ENCODE results near the gene SLC2A13. TPM values are rescaled to one million over a fixed set of nuclear protein-coding genes. Genes with fewer than 3 reads are reported as not detected.
A peak's percentile ranks its signal among the peaks of the same experiment; 100 is the strongest.

The SLC2A13 gene
- total and polyA plus RNA-seq, 8 donors = 0.93 to 87.5 (median 4.0) TPM

DNA sequence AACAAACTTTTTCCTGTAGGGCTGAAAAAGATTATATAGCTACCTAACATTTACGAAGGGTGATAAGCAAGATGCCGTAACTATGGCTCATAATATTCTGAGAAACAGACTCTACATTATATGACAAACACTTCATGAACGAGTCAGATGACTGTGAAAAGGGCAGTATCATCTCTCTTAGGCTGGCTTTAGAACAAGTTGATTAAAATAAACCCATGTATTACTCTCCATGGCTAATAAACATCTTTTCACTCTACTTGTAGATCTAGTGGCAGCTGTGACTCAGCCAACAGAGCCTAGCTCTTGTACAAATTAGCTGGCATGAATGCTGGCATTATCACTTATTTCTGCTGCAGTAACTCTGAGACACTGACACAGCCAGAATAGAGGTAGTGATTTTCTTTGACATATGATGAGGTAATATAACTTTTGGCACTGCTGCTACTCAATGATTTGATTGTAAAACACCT lies 47.1 kb downstream of the SLC2A13 start:
- H3K27ac ChIP-seq = no peak overlapping the region
- peaks cover 0 to 22% (median 8%) of the 10 kb centered on the region in 4 donors for H3K4me1 ChIP-seq
- 40 to 64% (median 48%) methylated on average over 3 of the region's 3 CpGs for WGBS, 5 donors
- no peaks in the 10 kb centered on the region for H3K27me3 ChIP-seq
- intact Hi-C loops (cut with DNase I; ENCODE audit: low total_unique reads) = no loop called here
- no peak overlapping the region for H3K4me3 ChIP-seq
- H3K9me3 ChIP-seq = no peaks in the 10 kb centered on the region
- TF ChIP-seq EP300 (IDR thresholded peaks at IDR 0.05) (no peak), POLR2A (IDR thresholded peaks at IDR 0.05) (no peak), POLR2AphosphoS5 (IDR thresholded peaks at IDR 0.05) (no peak)
- TF ChIP-seq, protein P1, sequence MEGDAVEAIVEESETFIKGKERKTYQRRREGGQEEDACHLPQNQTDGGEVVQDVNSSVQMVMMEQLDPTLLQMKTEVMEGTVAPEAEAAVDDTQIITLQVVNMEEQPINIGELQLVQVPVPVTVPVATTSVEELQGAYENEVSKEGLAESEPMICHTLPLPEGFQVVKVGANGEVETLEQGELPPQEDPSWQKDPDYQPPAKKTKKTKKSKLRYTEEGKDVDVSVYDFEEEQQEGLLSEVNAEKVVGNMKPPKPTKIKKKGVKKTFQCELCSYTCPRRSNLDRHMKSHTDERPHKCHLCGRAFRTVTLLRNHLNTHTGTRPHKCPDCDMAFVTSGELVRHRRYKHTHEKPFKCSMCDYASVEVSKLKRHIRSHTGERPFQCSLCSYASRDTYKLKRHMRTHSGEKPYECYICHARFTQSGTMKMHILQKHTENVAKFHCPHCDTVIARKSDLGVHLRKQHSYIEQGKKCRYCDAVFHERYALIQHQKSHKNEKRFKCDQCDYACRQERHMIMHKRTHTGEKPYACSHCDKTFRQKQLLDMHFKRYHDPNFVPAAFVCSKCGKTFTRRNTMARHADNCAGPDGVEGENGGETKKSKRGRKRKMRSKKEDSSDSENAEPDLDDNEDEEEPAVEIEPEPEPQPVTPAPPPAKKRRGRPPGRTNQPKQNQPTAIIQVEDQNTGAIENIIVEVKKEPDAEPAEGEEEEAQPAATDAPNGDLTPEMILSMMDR (IDR thresholded peaks at IDR 0.05) = no peak
- DNase-seq = peak in 1 of 2 donors; percentile 5
- no peaks in the 10 kb centered on the region for H3K36me3 ChIP-seq

- no peaks in the 10 kb centered on the region for H3K27me3 ChIP-seq
- no peaks in the 10 kb centered on the region for H3K36me3 ChIP-seq
- 84 to 90% (median 87%) methylated on average over 1 of the region's 1 CpG for WGBS, 5 donors
- intact Hi-C loops (cut with DNase I; ENCODE audit: low total_unique reads) = no loop called here
- no peak for DNase-seq
- H3K27ac ChIP-seq = no peak overlapping the region
- no peak for TF ChIP-seq EP300 (IDR thresholded peaks at IDR 0.05)
- no peak for TF ChIP-seq POLR2A (IDR thresholded peaks at IDR 0.05)
- TF ChIP-seq POLR2AphosphoS5 (IDR thresholded peaks at IDR 0.05) = no peak
- TF ChIP-seq, protein P1 (IDR thresholded peaks at IDR 0.05) = no peak
- H3K9me3 ChIP-seq = no peaks in the 10 kb centered on the region
- H3K4me1 ChIP-seq = peaks cover 0 to 13% (median 6%) of the 10 kb centered on the region in 4 donors
- H3K4me3 ChIP-seq = no peak overlapping the region
These were observed 49.5 kb downstream of the SLC2A13 start for GRCh38 chr12:40056373-40056772.

DNA sequence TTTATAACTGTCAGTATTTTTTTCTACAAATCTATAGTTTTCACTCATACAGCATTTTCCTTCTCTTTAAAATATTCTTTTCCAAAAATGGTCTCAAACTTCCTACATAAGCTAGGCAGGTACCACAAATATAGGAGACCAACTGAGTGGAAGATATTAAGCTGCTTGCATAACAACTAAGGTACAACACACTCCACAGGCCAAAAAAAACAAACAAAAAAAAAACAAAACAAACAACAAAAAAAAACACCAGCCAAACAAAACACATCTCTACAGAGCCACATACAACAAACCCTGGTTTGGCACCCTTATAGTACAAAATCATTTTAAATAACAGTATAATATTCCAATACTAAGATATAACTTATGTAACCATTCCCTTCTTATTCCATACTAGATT lies 50.1 kb downstream of the SLC2A13 start:
- intact Hi-C loops (cut with DNase I; ENCODE audit: low total_unique reads) = no loop called here
- H3K27ac ChIP-seq = no peak overlapping the region

GRCh38 chr12:40055228-40055579 lies 50.7 kb downstream of the SLC2A13 start:
- intact Hi-C loops (cut with DNase I; ENCODE audit: low total_unique reads) = no loop called here
- 70 to 76% (median 74%) methylated on average over 3 of the region's 3 CpGs for WGBS, 5 donors
- H3K36me3 ChIP-seq = no peaks in the 10 kb centered on the region
- H3K27me3 ChIP-seq = no peaks in the 10 kb centered on the region
- peak overlapping the region in 1 of 5 donors; percentile 18 for H3K27ac ChIP-seq
- peaks cover 0 to 13% (median 6%) of the 10 kb centered on the region in 4 donors for H3K4me1 ChIP-seq
- TF ChIP-seq POLR2AphosphoS5 (IDR thresholded peaks at IDR 0.05) (no peak), POLR2A (IDR thresholded peaks at IDR 0.05) (no peak), EP300 (IDR thresholded peaks at IDR 0.05) (no peak)
- TF ChIP-seq, protein P1 (IDR thresholded peaks at IDR 0.05) = no peak
- H3K9me3 ChIP-seq = no peaks in the 10 kb centered on the region
- no peak overlapping the region for H3K4me3 ChIP-seq
- DNase-seq = no peak

More for the DNA sequence above, 50.1 kb downstream of the SLC2A13 start:
- H3K9me3 ChIP-seq = no peaks in the 10 kb centered on the region
- H3K4me1 ChIP-seq = peaks cover 0 to 13% (median 6%) of the 10 kb centered on the region in 4 donors
- no peaks in the 10 kb centered on the region for H3K36me3 ChIP-seq
- no peaks in the 10 kb centered on the region for H3K27me3 ChIP-seq
- H3K4me3 ChIP-seq = no peak overlapping the region
- TF ChIP-seq POLR2A (IDR thresholded peaks at IDR 0.05) (no peak), EP300 (IDR thresholded peaks at IDR 0.05) (no peak), POLR2AphosphoS5 (IDR thresholded peaks at IDR 0.05) (no peak)
- TF ChIP-seq, protein P1 (IDR thresholded peaks at IDR 0.05) = no peak
- no peak for DNase-seq
